Epithelial cell of prostate (primary cell): ENCODE results near the gene KRT15.

Experiments used
- DNase-seq: peaks from one replicate; pipeline ENCODE4 v3.0.0-alpha.2; 2011; ENCODE audit warnings: low read depth, low spot score
- H3K27ac ChIP-seq: fragments of 450-650 bp; 2 replicates; pipeline ENCODE4 v1.5.1; 2017; ENCODE audit warnings: mild to moderate bottlenecking

The KRT15 gene

GRCh38 chr17:41529491-41529915 is 10.8 kb upstream of the KRT15 start:
- H3K27ac ChIP-seq = peak overlapping the region; percentile 98

GRCh38 chr17:41528959-41529353 is 10.3 kb upstream of the KRT15 start:
- no peak for DNase-seq
- peak overlapping the region; percentile 98 for H3K27ac ChIP-seq

More at GRCh38 chr17:41529491-41529915, 10.8 kb upstream of the KRT15 start:
- DNase-seq = no peak

GRCh38 chr17:41527063-41528023 is 8.7 kb upstream of the KRT15 start:
- peak overlapping the region; percentile 98 for H3K27ac ChIP-seq

GRCh38 chr17:41524261-41524660 is 5.6 kb upstream of the KRT15 start:
- DNase-seq = no peak
- H3K27ac ChIP-seq = peak overlapping the region; percentile 98

More at GRCh38 chr17:41527063-41528023, 8.7 kb upstream of the KRT15 start:
- DNase-seq = no peak

GRCh38 chr17:41523787-41524186 is 5.1 kb upstream of the KRT15 start:
- DNase-seq = no peak
- peak overlapping the region; percentile 98 for H3K27ac ChIP-seq

- DNase-seq = no peak
- peak overlapping the region; percentile 98 for H3K27ac ChIP-seq
Measured at GRCh38 chr17:41523225-41523593, 4.5 kb upstream of the KRT15 start.

- peak overlapping the region; percentile 98 for H3K27ac ChIP-seq
- DNase-seq = peak; percentile 95
Measured at GRCh38 chr17:41522301-41523224, 3.9 kb upstream of the KRT15 start.

GRCh38 chr17:41521574-41522261 is 3.0 kb upstream of the KRT15 start:
- H3K27ac ChIP-seq = peak overlapping the region; percentile 98
- peak; percentile 94 for DNase-seq

GRCh38 chr17:41520821-41521521 is 2.3 kb upstream of the KRT15 start:
- no peak for DNase-seq
- peak overlapping the region; percentile 98 for H3K27ac ChIP-seq

GRCh38 chr17:41519501-41520224 is 973 bp upstream of the KRT15 start:
- peak overlapping the region; percentile 98 for H3K27ac ChIP-seq
- DNase-seq = no peak

- H3K27ac ChIP-seq = peak overlapping the region; percentile 98
- no peak for DNase-seq
Measured at GRCh38 chr17:41518031-41518430, 659 bp downstream of the KRT15 start.

GRCh38 chr17:41516830-41517283 is 1.8 kb downstream of the KRT15 start:
- no peak for DNase-seq
- H3K27ac ChIP-seq = peak overlapping the region; percentile 98

- DNase-seq = no peak
- peak overlapping the region; percentile 98 for H3K27ac ChIP-seq
Measured at GRCh38 chr17:41516147-41516829, 2.4 kb downstream of the KRT15 start.

GRCh38 chr17:41513168-41513547 is 5.5 kb downstream of the KRT15 start:
- no peak for DNase-seq
- peak overlapping the region; percentile 98 for H3K27ac ChIP-seq

- no peak for DNase-seq
- peak overlapping the region; percentile 98 for H3K27ac ChIP-seq
Measured at GRCh38 chr17:41512546-41513167, 6.0 kb downstream of the KRT15 start.

GRCh38 chr17:41511716-41512115 is 7.0 kb downstream of the KRT15 start:
- no peak for DNase-seq

GRCh38 chr17:41511116-41511515 is 7.6 kb downstream of the KRT15 start:
- DNase-seq = no peak

More at GRCh38 chr17:41511716-41512115, 7.0 kb downstream of the KRT15 start:
- H3K27ac ChIP-seq = peak overlapping the region; percentile 98

More at GRCh38 chr17:41511116-41511515, 7.6 kb downstream of the KRT15 start:
- H3K27ac ChIP-seq = peak overlapping the region; percentile 98
